Kidney (tissue), 14 donors: Measurements from ENCODE around the gene FSTL5. TPM values are rescaled to one million over a fixed set of nuclear protein-coding genes. Genes with fewer than 3 reads are reported as not detected.
"Not testable (repeated sequence)": the region's sequence is repeated elsewhere in the genome, so short reads cannot be mapped to it uniquely, and the experiment has no call there.

ENCODE experiments used
- DNase-seq, 5 donors: peaks; one replicate each; pipeline ENCODE4 v3.0.0-alpha.2; 2013 to 2020
- FAIRE-seq: peaks from 2 replicates; lab custom pipeline; 2012; peaks lifted over from hg19 to GRCh38; lab: Jason Lieb, UNC
- H3K27ac ChIP-seq, 2 donors: one replicate each; pipeline ENCODE4 v1.7.0; 2013; ENCODE audit warnings: low read depth in 2 of 2, low read length in 2 of 2, inconsistent platforms in 1 of 2
- H3K27me3 ChIP-seq: one replicate; pipeline ENCODE4 v1.7.1; 2013; ENCODE audit warnings: low read length, inconsistent platforms; ENCODE audit not compliant: control insufficient read depth, insufficient read depth
- H3K36me3 ChIP-seq, 3 donors: one replicate each; pipeline versions ENCODE4 v1.7.0 to v1.7.1; 2013; ENCODE audit warnings: low read length in 3 of 3, control low read depth in 1 of 3, inconsistent platforms in 1 of 3; ENCODE audit not compliant: insufficient read depth in 3 of 3, control insufficient read depth in 2 of 3
- H3K4me1 ChIP-seq, 3 donors: one replicate each; pipeline versions ENCODE4 v1.7.0 to v1.7.1; 2013; ENCODE audit warnings: low read length in 3 of 3, inconsistent platforms in 1 of 3, low read depth in 1 of 3; ENCODE audit not compliant: control insufficient read depth in 2 of 3, insufficient read depth in 2 of 3
- H3K4me3 ChIP-seq, 3 donors: one replicate each; pipeline versions ENCODE4 v1.7.0 to v1.8.1; 2013; ENCODE audit warnings: low read length in 3 of 3, control low read depth in 1 of 3, inconsistent platforms in 1 of 3
- H3K9ac ChIP-seq, 3 donors: one replicate each; pipeline versions ENCODE4 v1.7.0 to v1.7.1; 2013; ENCODE audit warnings: low read length in 3 of 3, control low read depth in 1 of 3, inconsistent platforms in 1 of 3
- H3K9me3 ChIP-seq, 3 donors: one replicate each; pipeline versions ENCODE4 v1.7.0 to v1.7.1; 2013; ENCODE audit warnings: low read length in 3 of 3, control low read depth in 1 of 3, inconsistent platforms in 1 of 3; ENCODE audit not compliant: control insufficient read depth in 2 of 3, insufficient read depth in 1 of 3
- intact Hi-C: fragments of 100-400 bp; cut with DNase I; formaldehyde crosslinking; loops from one replicate; pipeline ENCODE4 v1.11.1; 2022
- polyA plus RNA-seq: library from polyadenylated mRNA; stranded (reverse); fragments of 350-450 nt; fragmentation: Illumina TruSeq; extraction: RNeasy Lipid Tissue Mini Kit (QIAGEN cat#74804); gene quantifications from one replicate; pipeline ENCODE4 v1.2.3, GENCODE V29; 2014; ENCODE audit warnings: low read depth, low replicate concordance; ENCODE audit not compliant: insufficient read depth
- total RNA-seq: library from RNA; stranded (reverse); fragmentation: NEBNext Ultra II Directional; extraction: Animal tissue kit (Norgen Biotek cat#: 25700); gene quantifications from one replicate; pipeline ENCODE4 v1.2.1, GENCODE V29; 2021
- TF ChIP-seq, protein P1 (sequence below): IDR thresholded peaks from 3 replicates; pipeline ENCODE4 v1.5.1; 2012; ENCODE audit warnings: mild to moderate bottlenecking, moderate library complexity, borderline replicate concordance; ENCODE audit not compliant: insufficient read depth; ENCODE audit errors: extremely low read depth
- donor health status: control.
- donor health status: control.
- donor health status: control.
- donor health status: control.
- donor health status: control.
- donor health status: DM: yes; HTN: yes; CAD: no.
- donor health status: Normal renal cell carcinoma (clear cell type).

Gene FSTL5
- total and polyA plus RNA-seq, 2 donors from 2014 or later: 0.09 TPM; not detected in 1

DNA sequence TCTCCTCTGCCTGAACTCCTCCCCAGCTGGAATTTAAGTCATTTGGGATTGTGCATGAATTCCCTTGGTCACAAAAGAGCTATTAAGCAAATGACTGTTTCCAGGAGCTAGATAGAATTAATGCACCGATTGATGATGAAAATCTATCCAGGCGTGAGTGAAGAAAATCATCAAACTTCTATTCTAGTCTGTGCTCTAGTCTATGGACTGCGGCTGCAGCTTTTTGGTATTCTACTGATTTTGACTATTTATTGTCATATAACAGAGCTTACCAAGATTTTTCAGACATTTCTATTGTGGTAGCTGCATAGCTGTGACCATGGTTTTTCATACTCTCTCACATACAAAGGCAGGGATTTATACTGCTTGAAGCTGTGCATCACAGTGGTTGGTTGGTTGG, 403.8 kb downstream of the FSTL5 start:
- intact Hi-C loops: no loop called here
- Histone ChIP-seq H3K27me3 (no peaks in the 10 kb centered on the region), H3K9me3 (no peaks in the 10 kb centered on the region), H3K4me1 (no peaks in the 10 kb centered on the region), H3K36me3 (no peaks in the 10 kb centered on the region), H3K27ac (no peak overlapping the region), H3K9ac (no peak overlapping the region), H3K4me3 (no peak overlapping the region)
- FAIRE-seq (no peak), DNase-seq (no peak)
- TF ChIP-seq, protein P1, sequence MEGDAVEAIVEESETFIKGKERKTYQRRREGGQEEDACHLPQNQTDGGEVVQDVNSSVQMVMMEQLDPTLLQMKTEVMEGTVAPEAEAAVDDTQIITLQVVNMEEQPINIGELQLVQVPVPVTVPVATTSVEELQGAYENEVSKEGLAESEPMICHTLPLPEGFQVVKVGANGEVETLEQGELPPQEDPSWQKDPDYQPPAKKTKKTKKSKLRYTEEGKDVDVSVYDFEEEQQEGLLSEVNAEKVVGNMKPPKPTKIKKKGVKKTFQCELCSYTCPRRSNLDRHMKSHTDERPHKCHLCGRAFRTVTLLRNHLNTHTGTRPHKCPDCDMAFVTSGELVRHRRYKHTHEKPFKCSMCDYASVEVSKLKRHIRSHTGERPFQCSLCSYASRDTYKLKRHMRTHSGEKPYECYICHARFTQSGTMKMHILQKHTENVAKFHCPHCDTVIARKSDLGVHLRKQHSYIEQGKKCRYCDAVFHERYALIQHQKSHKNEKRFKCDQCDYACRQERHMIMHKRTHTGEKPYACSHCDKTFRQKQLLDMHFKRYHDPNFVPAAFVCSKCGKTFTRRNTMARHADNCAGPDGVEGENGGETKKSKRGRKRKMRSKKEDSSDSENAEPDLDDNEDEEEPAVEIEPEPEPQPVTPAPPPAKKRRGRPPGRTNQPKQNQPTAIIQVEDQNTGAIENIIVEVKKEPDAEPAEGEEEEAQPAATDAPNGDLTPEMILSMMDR: no peak

- intact Hi-C loops, H3K27ac ChIP-seq, FAIRE-seq, DNase-seq, H3K4me1 ChIP-seq, H3K27me3 ChIP-seq, H3K36me3 ChIP-seq, H3K9me3 ChIP-seq, H3K9ac ChIP-seq, H3K4me3 ChIP-seq: not testable (repeated sequence)
Measured at GRCh38 chr4:161758412-161758811, 405.4 kb downstream of the FSTL5 start.

DNA sequence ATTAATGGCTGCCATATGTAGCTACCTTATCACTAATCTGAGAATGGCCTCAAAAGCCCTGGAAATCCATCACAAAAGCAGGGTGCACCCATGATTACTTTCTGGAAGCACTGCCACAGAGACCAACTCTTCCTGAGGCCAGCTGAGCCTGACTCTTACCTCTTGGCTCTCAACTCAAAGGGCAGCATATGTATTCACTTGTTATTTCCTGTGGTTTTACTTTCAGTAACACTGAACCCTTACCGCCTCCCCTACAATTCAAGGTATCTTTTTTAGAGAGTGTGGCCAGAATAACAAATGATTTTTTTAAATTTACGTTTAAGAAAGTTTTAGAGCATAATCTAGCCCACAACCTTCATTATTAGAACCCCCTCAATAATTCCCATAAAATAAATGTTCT, 434.9 kb downstream of the FSTL5 start:
- FAIRE-seq: no peak
- intact Hi-C loops: no loop called here
- H3K9ac ChIP-seq: no peak overlapping the region
- DNase-seq: no peak
- no peak overlapping the region for H3K27ac ChIP-seq
- TF ChIP-seq, protein P1: no peak
- H3K4me3 ChIP-seq: no peak overlapping the region
- H3K27me3 ChIP-seq: no peaks in the 10 kb centered on the region
- H3K4me1 ChIP-seq: no peaks in the 10 kb centered on the region
- no peaks in the 10 kb centered on the region for H3K36me3 ChIP-seq
- no peaks in the 10 kb centered on the region for H3K9me3 ChIP-seq

- Histone ChIP-seq H3K36me3 (no peaks in the 10 kb centered on the region), H3K9me3 (no peaks in the 10 kb centered on the region), H3K27ac (no peak overlapping the region), H3K4me3 (no peak overlapping the region), H3K9ac (no peak overlapping the region), H3K4me1 (no peaks in the 10 kb centered on the region), H3K27me3 (no peaks in the 10 kb centered on the region)
- intact Hi-C loops: no loop called here
- FAIRE-seq (no peak), DNase-seq (no peak)
- TF ChIP-seq, protein P1: no peak
Measured at GRCh38 chr4:161721947-161722346, 441.9 kb downstream of the FSTL5 start.
